GM13977 (cell line): ENCODE data around the gene IKZF3.
A peak's percentile ranks its signal among the peaks of the same experiment; 100 is the strongest.

Experiments
- DNase-seq: peaks from one replicate; pipeline ENCODE4 v3.0.0; 2012; ENCODE audit warnings: low spot score
- in situ Hi-C: fragments of 300-500 bp; cut with MboI; formaldehyde crosslinking; loops from one replicate; pipeline ENCODE4 v1.12.0; 2022; ENCODE audit warnings: low sequenced_read_pairs, low pct_unique_long_range_greater_than_20kb, mixed read lengths, inconsistent platforms; ENCODE audit not compliant: unreplicated experiment
- TF ChIP-seq, protein P1 (sequence below): IDR thresholded peaks from 2 replicates; pipeline ENCODE4 v1.5.1; 2012; ENCODE audit warnings: mild to moderate bottlenecking, control low read depth; ENCODE audit not compliant: insufficient read depth; ENCODE audit errors: extremely low read depth, missing control alignments

IKZF3 gene

GRCh38 chr17:39808409-39808997, 55.6 kb downstream of the IKZF3 start:
- in situ Hi-C loops, result no loop called here
- no peak for DNase-seq
- TF ChIP-seq, protein P1, sequence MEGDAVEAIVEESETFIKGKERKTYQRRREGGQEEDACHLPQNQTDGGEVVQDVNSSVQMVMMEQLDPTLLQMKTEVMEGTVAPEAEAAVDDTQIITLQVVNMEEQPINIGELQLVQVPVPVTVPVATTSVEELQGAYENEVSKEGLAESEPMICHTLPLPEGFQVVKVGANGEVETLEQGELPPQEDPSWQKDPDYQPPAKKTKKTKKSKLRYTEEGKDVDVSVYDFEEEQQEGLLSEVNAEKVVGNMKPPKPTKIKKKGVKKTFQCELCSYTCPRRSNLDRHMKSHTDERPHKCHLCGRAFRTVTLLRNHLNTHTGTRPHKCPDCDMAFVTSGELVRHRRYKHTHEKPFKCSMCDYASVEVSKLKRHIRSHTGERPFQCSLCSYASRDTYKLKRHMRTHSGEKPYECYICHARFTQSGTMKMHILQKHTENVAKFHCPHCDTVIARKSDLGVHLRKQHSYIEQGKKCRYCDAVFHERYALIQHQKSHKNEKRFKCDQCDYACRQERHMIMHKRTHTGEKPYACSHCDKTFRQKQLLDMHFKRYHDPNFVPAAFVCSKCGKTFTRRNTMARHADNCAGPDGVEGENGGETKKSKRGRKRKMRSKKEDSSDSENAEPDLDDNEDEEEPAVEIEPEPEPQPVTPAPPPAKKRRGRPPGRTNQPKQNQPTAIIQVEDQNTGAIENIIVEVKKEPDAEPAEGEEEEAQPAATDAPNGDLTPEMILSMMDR, result no peak

DNA sequence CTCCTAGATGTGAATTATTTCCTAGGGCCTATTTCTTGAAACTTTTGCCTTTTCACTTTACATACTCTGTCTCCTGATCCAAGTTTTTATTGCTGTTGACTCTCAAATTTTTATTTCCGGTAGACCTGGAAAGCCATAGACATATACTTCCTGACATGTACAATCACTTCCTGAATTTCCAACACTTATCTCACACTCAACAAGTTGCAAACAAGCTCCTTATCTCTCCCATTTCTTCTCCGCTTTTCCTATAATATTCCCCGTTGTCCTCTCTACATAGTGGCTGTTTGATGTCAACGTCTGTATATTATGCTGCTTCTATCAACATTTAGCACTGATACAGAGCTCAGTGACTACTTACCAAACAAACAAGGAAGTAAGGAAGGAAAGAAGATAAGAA, 59.3 kb downstream of the IKZF3 start:
- in situ Hi-C loops, result no loop called here
- DNase-seq, result no peak
- TF ChIP-seq, protein P1, result no peak

GRCh38 chr17:39801055-39801454, 63.1 kb downstream of the IKZF3 start:
- TF ChIP-seq, protein P1, result no peak
- in situ Hi-C loops, result no loop called here
- DNase-seq, result no peak

GRCh38 chr17:39800540-39800939, 63.6 kb downstream of the IKZF3 start:
- TF ChIP-seq, protein P1, result no peak
- in situ Hi-C loops, result no loop called here
- peak; percentile 41 for DNase-seq

DNA sequence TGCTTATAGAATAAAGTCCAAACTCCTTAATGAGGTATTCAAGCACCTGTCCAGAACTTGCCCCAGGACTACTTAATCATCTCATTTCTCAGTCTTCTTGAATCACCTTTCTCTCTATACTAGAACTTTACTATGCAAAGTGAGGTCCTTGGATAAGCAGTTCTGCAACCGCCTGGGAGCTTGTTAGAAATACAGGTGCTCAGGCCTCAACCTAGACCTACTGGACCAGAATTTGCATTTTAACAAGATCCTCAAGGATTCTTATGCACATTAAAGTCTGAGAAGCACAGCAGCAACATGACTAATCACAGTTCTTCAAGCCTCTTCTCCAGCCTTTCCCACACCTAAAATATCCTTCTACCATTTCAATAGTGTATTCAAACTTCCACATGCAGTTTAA, 64.7 kb downstream of the IKZF3 start:
- in situ Hi-C loops, result no loop called here

GRCh38 chr17:39794249-39794970, 69.7 kb downstream of the IKZF3 start:
- TF ChIP-seq, protein P1, result no peak
- in situ Hi-C loops, result no loop called here
- peak; percentile 66 for DNase-seq

More for the DNA sequence above, 64.7 kb downstream of the IKZF3 start:
- DNase-seq, result no peak
- TF ChIP-seq, protein P1, result no peak
